ENCODE results near the gene HPCAL1. TPM values are rescaled to one million over a fixed set of nuclear protein-coding genes. Genes with fewer than 3 reads are reported as not detected.

HPCAL1 gene
- polyA plus RNA-seq, 3 donors, result 30.0 to 44.2 (median 37.2) TPM

- H3K27ac ChIP-seq (ENCODE audit: low read depth, low read length), result no peak overlapping the region
- WGBS, 3 donors, result 51 to 85% (median 83%) methylated on average over 34 of the region's 34 CpGs
Observed at GRCh38 chr2:10267551-10268465, 34.9 kb upstream of the HPCAL1 start.

GRCh38 chr2:10269291-10269690 is 33.4 kb upstream of the HPCAL1 start:
- no peak overlapping the region for H3K27ac ChIP-seq (ENCODE audit: low read depth, low read length)
- 78 to 88% (median 84%) methylated on average over 8 of the region's 8 CpGs for WGBS, 3 donors

- 83 to 93% (median 88%) methylated on average over 14 to 15 of the region's 15 CpGs for WGBS, 3 donors
- no peak overlapping the region for H3K27ac ChIP-seq (ENCODE audit: low read depth, low read length)
Observed at GRCh38 chr2:10269711-10270610, 32.7 kb upstream of the HPCAL1 start.

- no peak overlapping the region for H3K27ac ChIP-seq (ENCODE audit: low read depth, low read length)
- 81 to 93% (median 81%) methylated on average over 15 of the region's 15 CpGs for WGBS, 3 donors
Observed at GRCh38 chr2:10271509-10271908, 31.2 kb upstream of the HPCAL1 start.

- no peak overlapping the region for H3K27ac ChIP-seq (ENCODE audit: low read depth, low read length)
- 69 to 89% (median 81%) methylated on average over 6 of the region's 6 CpGs for WGBS, 3 donors
Observed at GRCh38 chr2:10271946-10272345, 30.8 kb upstream of the HPCAL1 start.

GRCh38 chr2:10272464-10272863 is 30.2 kb upstream of the HPCAL1 start:
- WGBS, 3 donors, result 87 to 92% (median 92%) methylated on average over 10 of the region's 10 CpGs
- no peak overlapping the region for H3K27ac ChIP-seq (ENCODE audit: low read depth, low read length)

- 90 to 94% (median 92%) methylated on average over 22 of the region's 22 CpGs for WGBS, 3 donors
- no peak overlapping the region for H3K27ac ChIP-seq (ENCODE audit: low read depth, low read length)
Observed at GRCh38 chr2:10273215-10274175, 29.2 kb upstream of the HPCAL1 start.

GRCh38 chr2:10274376-10274775 is 28.3 kb upstream of the HPCAL1 start:
- WGBS, 3 donors, result 90 to 93% (median 90%) methylated on average over 14 of the region's 14 CpGs
- no peak overlapping the region for H3K27ac ChIP-seq (ENCODE audit: low read depth, low read length)

GRCh38 chr2:10274983-10275802 is 27.5 kb upstream of the HPCAL1 start:
- WGBS, 3 donors, result 86 to 91% (median 90%) methylated on average over 15 of the region's 15 CpGs
- H3K27ac ChIP-seq (ENCODE audit: low read depth, low read length), result no peak overlapping the region

- H3K27ac ChIP-seq (ENCODE audit: low read depth, low read length), result no peak overlapping the region
- 85 to 89% (median 87%) methylated on average over 22 to 23 of the region's 23 CpGs for WGBS, 3 donors
Observed at GRCh38 chr2:10276481-10277292, 26.0 kb upstream of the HPCAL1 start.

- 78 to 88% (median 83%) methylated on average over 26 of the region's 26 CpGs for WGBS, 3 donors
- no peak overlapping the region for H3K27ac ChIP-seq (ENCODE audit: low read depth, low read length)
Observed at GRCh38 chr2:10277293-10278028, 25.2 kb upstream of the HPCAL1 start.

- no peak overlapping the region for H3K27ac ChIP-seq (ENCODE audit: low read depth, low read length)
- 37 to 64% (median 45%) methylated on average over 18 to 19 of the region's 19 CpGs for WGBS, 3 donors
Observed at GRCh38 chr2:10278029-10278762, 24.5 kb upstream of the HPCAL1 start.

- 69 to 79% (median 72%) methylated on average over 11 of the region's 11 CpGs for WGBS, 3 donors
- no peak overlapping the region for H3K27ac ChIP-seq (ENCODE audit: low read depth, low read length)
Observed at GRCh38 chr2:10278763-10279471, 23.8 kb upstream of the HPCAL1 start.

GRCh38 chr2:10279472-10279870 is 23.2 kb upstream of the HPCAL1 start:
- no peak overlapping the region for H3K27ac ChIP-seq (ENCODE audit: low read depth, low read length)
- WGBS, 3 donors, result 81 to 91% (median 86%) methylated on average over 11 of the region's 11 CpGs

Data from adipose tissue (tissue), 3 donors.